MCF 10A (cell line): Measurements from ENCODE around the gene MCC. TPM values are rescaled to one million over a fixed set of nuclear protein-coding genes. Genes with fewer than 3 reads are reported as not detected.

Source experiments
- BruUV-seq: library from RNA; stranded (reverse); fragments of 400-500 nt; replicated peaks from 2 replicates; lab custom pipeline; 2021; lab: Mats Ljungman, UMichigan
- CTCF ChIA-PET: fragments of 300-600 bp; sonication (Branson Sonifier 250); formaldehyde crosslinking; extraction: SDS; loops from one replicate; lab custom pipeline; 2021; ENCODE audit warnings: antibody characterized with exemption, inconsistent platforms; lab: Yijun Ruan, JAX
- POLR2A ChIA-PET: fragments of 300-600, 350-650 bp; sonication (Branson Sonifier 250); formaldehyde crosslinking; extraction: SDS; loops from one replicate; lab custom pipeline; 2020; ENCODE audit warnings: antibody characterized with exemption, inconsistent platforms; lab: Yijun Ruan, JAX
- DNase-seq: peaks from one replicate; pipeline ENCODE4 v3.0.0-alpha.2; 2018; ENCODE audit not compliant: unreplicated experiment
- H3K27ac Mint-ChIP-seq: one replicate; pipeline ENCODE4 v1.8.0; 2022; ENCODE audit warnings: mild to moderate bottlenecking, low read depth, mixed read lengths; ENCODE audit not compliant: unreplicated experiment
- H3K27me3 Mint-ChIP-seq: one replicate; pipeline ENCODE4 v1.8.0; 2022; ENCODE audit warnings: mixed read lengths; ENCODE audit not compliant: insufficient read depth, unreplicated experiment
- H3K36me3 Mint-ChIP-seq: one replicate; pipeline ENCODE4 v1.8.0; 2022; ENCODE audit warnings: mild to moderate bottlenecking, moderate library complexity, mixed read lengths; ENCODE audit not compliant: insufficient read depth, unreplicated experiment
- H3K4me1 Mint-ChIP-seq: one replicate; pipeline ENCODE4 v1.8.0; 2022; ENCODE audit warnings: mixed read lengths; ENCODE audit not compliant: insufficient read depth, unreplicated experiment
- H3K4me3 Mint-ChIP-seq: one replicate; pipeline ENCODE4 v1.8.0; 2022; ENCODE audit warnings: mild to moderate bottlenecking, moderate library complexity, mixed read lengths; ENCODE audit not compliant: unreplicated experiment
- H3K9me3 Mint-ChIP-seq: one replicate; pipeline ENCODE4 v1.8.0; 2022; ENCODE audit warnings: mixed read lengths; ENCODE audit not compliant: unreplicated experiment
- CTCF ChIP-seq: fragments of 200-600 bp; IDR thresholded peaks from one replicate; pipeline ENCODE4 v1.8.0; 2022; ENCODE audit warnings: antibody characterized with exemption, mild to moderate bottlenecking; ENCODE audit not compliant: unreplicated experiment
- intact Hi-C: fragments of 100-400 bp; cut with micrococcal nuclease; formaldehyde crosslinking; loops from 2 replicates; pipeline ENCODE4 v1.14.1; 2022
- total RNA-seq: library from RNA; stranded (reverse); gene quantifications from 2 replicates; pipeline ENCODE4 v1.2.3, GENCODE V29; 2022

Gene MCC
- total RNA-seq, 1 experiment from 2014 or later: 25.3 TPM

GRCh38 chr5:113133211-113133975 is 354.9 kb downstream of the MCC start:
- Mint-ChIP-seq H3K36me3 (peaks cover 24% of the 10 kb centered on the region), H3K27me3 (no peaks in the 10 kb centered on the region), H3K27ac (no peak overlapping the region), H3K4me1 (no peaks in the 10 kb centered on the region), H3K4me3 (no peak overlapping the region), H3K9me3 (no peaks in the 10 kb centered on the region)
- intact Hi-C loops: no loop called here
- DNase-seq: no peak
- TF ChIP-seq CTCF: no peak
- BruUV-seq: no TSS peak
- ChIA-PET CTCF (interaction anchor here (0.6 to 1.0 kb wide), 3 partner anchors 12 to 291 kb away, joined by 3 to 4 read pairs (median 3); no protein-coding TSS in a partner anchor), POLR2A (interaction anchor here (0.8 to 2.1 kb wide), 4 partner anchors 12 to 31 kb away, joined by 3 to 7 read pairs (median 4); no protein-coding TSS in a partner anchor)

GRCh38 chr5:113132564-113132963 is 355.7 kb downstream of the MCC start:
- Mint-ChIP-seq H3K27me3 (no peaks in the 10 kb centered on the region), H3K36me3 (peaks cover 20% of the 10 kb centered on the region), H3K9me3 (no peaks in the 10 kb centered on the region), H3K4me3 (no peak overlapping the region), H3K4me1 (no peaks in the 10 kb centered on the region), H3K27ac (no peak overlapping the region)
- BruUV-seq: no TSS peak
- CTCF ChIA-PET: interaction anchor here (0.6 to 1.0 kb wide), 4 partner anchors 13 to 292 kb away, joined by 3 to 4 read pairs (median 3); no protein-coding TSS in a partner anchor
- TF ChIP-seq CTCF: no peak
- intact Hi-C loops: no loop called here
- POLR2A ChIA-PET: interaction anchor here (0.6 to 2.1 kb wide), 6 partner anchors 11 to 32 kb away, joined by 3 to 7 read pairs (median 4); no protein-coding TSS in a partner anchor
- no peak for DNase-seq

- POLR2A ChIA-PET: interaction anchor here (0.6 to 2.7 kb wide), 3 partner anchors 9 to 357 kb away, joined by 3 to 10 read pairs (median 3); no protein-coding TSS in a partner anchor
- TF ChIP-seq CTCF: no peak
- Mint-ChIP-seq H3K4me1 (no peaks in the 10 kb centered on the region), H3K27ac (no peak overlapping the region), H3K27me3 (no peaks in the 10 kb centered on the region), H3K9me3 (no peaks in the 10 kb centered on the region), H3K36me3 (peaks cover 10% of the 10 kb centered on the region), H3K4me3 (no peak overlapping the region)
- intact Hi-C loops: no loop called here
- BruUV-seq: no TSS peak
- DNase-seq: no peak
- CTCF ChIA-PET: interaction anchor here (1.6 kb wide), 1 partner anchor 165 kb away, joined by 3 read pairs; no protein-coding TSS in a partner anchor
These were observed 359.5 kb downstream of the MCC start for GRCh38 chr5:113128641-113129330.

GRCh38 chr5:113128082-113128481 is 360.2 kb downstream of the MCC start:
- Mint-ChIP-seq H3K27me3 (no peaks in the 10 kb centered on the region), H3K9me3 (no peaks in the 10 kb centered on the region), H3K36me3 (peaks cover 16% of the 10 kb centered on the region), H3K27ac (no peak overlapping the region), H3K4me1 (no peaks in the 10 kb centered on the region), H3K4me3 (no peak overlapping the region)
- ChIA-PET CTCF (interaction anchor here (1.6 kb wide), 1 partner anchor 166 kb away, joined by 3 read pairs; no protein-coding TSS in a partner anchor), POLR2A (interaction anchor here (0.7 to 2.7 kb wide), 3 partner anchors 12 to 34 kb away, joined by 3 to 10 read pairs (median 3); no protein-coding TSS in a partner anchor)
- no peak for DNase-seq
- no TSS peak for BruUV-seq
- intact Hi-C loops: no loop called here
- no peak for TF ChIP-seq CTCF
